Body of pancreas (tissue), 4 donors: ENCODE results near the gene GRIK4.

Experiments
- CTCF ChIP-seq, 7 experiments: fragments of 450-650 bp in 4 of 7; fragments of 200-600 bp in 3 of 7; sonication (generic) in 3 of 7; IDR thresholded peaks; one replicate each; pipeline ENCODE4 v1.5.1; 2016 to 2019; ENCODE audit warnings: antibody characterized with exemption in 7 of 7
- POLR2A ChIP-seq, 3 donors: fragments of 450-650 bp; IDR thresholded peaks; one replicate each; pipeline ENCODE4 v1.6.1; 2016; ENCODE audit warnings: antibody characterized with exemption in 3 of 3, mild to moderate bottlenecking in 2 of 3

DNA sequence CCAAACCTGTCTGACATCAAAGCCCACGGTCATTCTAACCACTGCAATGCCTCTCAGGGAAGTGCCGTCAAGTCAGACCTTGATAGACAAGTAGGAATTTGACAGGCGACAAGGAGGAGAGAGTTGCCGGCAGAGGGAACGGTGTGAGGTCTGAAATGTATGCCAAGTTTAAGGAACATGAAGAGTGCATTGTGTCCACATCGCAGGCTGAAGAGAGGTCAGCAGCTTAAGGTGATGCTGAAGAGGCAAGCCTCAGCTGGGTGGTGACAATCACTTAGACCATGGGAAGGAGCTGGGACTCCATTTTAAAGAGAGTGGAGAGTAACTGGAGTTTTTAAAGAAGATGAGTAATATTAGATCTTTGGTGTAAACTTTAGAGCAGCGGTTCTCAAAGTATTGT, 407.5 kb downstream of the GRIK4 start:
- TF ChIP-seq POLR2A (IDR thresholded peaks at IDR 0.05) (no peak), CTCF (IDR thresholded peaks at IDR 0.05) (no peak)
